Heart right ventricle (tissue), 16 donors: Measurements from ENCODE around the gene ARL15. TPM values are rescaled to one million over a fixed set of nuclear protein-coding genes. Genes with fewer than 3 reads are reported as not detected.

ENCODE experiments used
- ATAC-seq, 8 donors: fragments of 200-7000 bp; cut with Tn5 transposase; one replicate each; pipeline ENCODE4 v1.9.1; 2020; ENCODE audit warnings: mild to moderate bottlenecking in 8 of 8, moderate library complexity in 8 of 8, moderate number of reproducible peaks in 1 of 8
- DNase-seq, 2 donors: peaks; one replicate each; pipeline ENCODE4 v3.0.0-alpha.2; 2020
- H3K27ac ChIP-seq, 10 donors: fragments of 200-600 bp; sonication (generic) in 2 of 10; one replicate each; pipeline versions ENCODE4 v1.5.0 to v1.8.0; 2020 to 2022; ENCODE audit warnings: mild to moderate bottlenecking in 3 of 10
- H3K27me3 ChIP-seq, 7 donors: fragments of 200-600 bp; one replicate each; pipeline ENCODE4 v1.8.0; 2021 to 2022; ENCODE audit warnings: mild to moderate bottlenecking in 2 of 7
- H3K36me3 ChIP-seq, 9 donors: fragments of 200-600 bp; sonication (generic) in 1 of 9; one replicate each; pipeline versions ENCODE4 v1.5.0 to v1.8.0; 2020 to 2022; ENCODE audit warnings: mild to moderate bottlenecking in 2 of 9
- H3K4me1 ChIP-seq, 9 donors: fragments of 200-600 bp; sonication (generic) in 1 of 9; one replicate each; pipeline versions ENCODE4 v1.5.0 to v1.8.0; 2020 to 2022; ENCODE audit warnings: mild to moderate bottlenecking in 4 of 9
- H3K4me3 ChIP-seq, 10 donors: fragments of 200-600 bp; sonication (generic) in 2 of 10; one replicate each; pipeline versions ENCODE4 v1.5.0 to v1.8.0; 2020 to 2022; ENCODE audit warnings: mild to moderate bottlenecking in 7 of 10, moderate library complexity in 2 of 10
- H3K9me3 ChIP-seq, 11 donors: fragments of 200-600 bp in 10 of 11; sonication (generic) in 2 of 11; one replicate each; pipeline versions ENCODE4 v1.5.0 to v1.8.0; 2013 to 2022; ENCODE audit warnings: mild to moderate bottlenecking in 2 of 11, control low read depth in 1 of 11, moderate library complexity in 1 of 11
- whole genome bisulfite sequencing, 2 donors: extraction: QIAGEN DNeasy Blood & Tissue Kit; methylation state at CpG; one replicate each; pipeline ENCODE4 v1.1.7; 2013; ENCODE audit warnings: inconsistent platforms in 1 of 2; 5-methylcytosine and 5-hydroxymethylcytosine counted together
- intact Hi-C, 10 donors: fragments of 100-400 bp; cut with DNase I; formaldehyde crosslinking; loops; one replicate each; pipeline versions ENCODE4 v1.11.1 to v1.14.2; 2022
- polyA plus RNA-seq, 2 donors: library from polyadenylated mRNA; stranded (reverse); fragments of 200-250 nt; gene quantifications; one replicate each; pipeline ENCODE4 v1.2.3, GENCODE V29; 2013
- total RNA-seq, 10 donors: library from RNA; stranded (reverse); fragmentation: NEBNext Ultra II Directional in 3 of 10; extraction: Animal tissue kit (Norgen Biotek cat#: 25700) in 3 of 10; gene quantifications; one replicate each; pipeline versions ENCODE4 v1.2.1 to v1.2.4, GENCODE V29; 2021 to 2023
- TF ChIP-seq, protein P1 (sequence below), 9 donors: fragments of 200-600 bp; sonication (generic) in 2 of 9; IDR thresholded peaks; one replicate each; pipeline versions ENCODE4 v1.5.0 to v1.8.0; 2021 to 2022; ENCODE audit warnings: antibody characterized with exemption in 9 of 9, mild to moderate bottlenecking in 5 of 9, moderate library complexity in 1 of 9
- donor health status: Arrhythmogenic right ventricular cardiomyopathy.
- donor health status: ischemic (EF 13 %, LVEDD 7.1; RV severe dilation, severe dysfunction).
- donor health status: healthy with polysubstance abuse.
- donor health status: DM: no; HTN: yes; CAD: no.
- donor health status: DM: no; HTN: no; CAD: no.
- donor health status: ischemic (EF 25% LVEDD 6.9; RV normal size, moderate dysfunction).
- donor health status: ischemic (EF 25% LVEDD 5.7; RV mildly dilated, moderate dysfunction).
- donor health status: healthy.
- donor health status: DM: yes; HTN: yes; CAD: no.
- donor health status: Ischemic cardiomyopathy.
- donor health status: ischemic (EF 35%, LVEDD 5.7; RV mildly dilated, moderate dysfunction).
- donor health status: nonischemic (EF 11% LVEDD 7.7; RV severe dilation, severe dysfunction).
- donor health status: DM: yes; HTN: yes; CAD: no.
- donor health status: PGD.
- donor health status: ischemic (EF 29% LVEDD 5.4; RV normal size, mild dysfunction).
- donor health status: nonischemic (EF 23%, LVEDD 6.1; RV moderate dilation, normal function).

The ARL15 gene
- total and polyA plus RNA-seq, 12 donors, result 7.8 to 31.8 (median 26.9) TPM

DNA sequence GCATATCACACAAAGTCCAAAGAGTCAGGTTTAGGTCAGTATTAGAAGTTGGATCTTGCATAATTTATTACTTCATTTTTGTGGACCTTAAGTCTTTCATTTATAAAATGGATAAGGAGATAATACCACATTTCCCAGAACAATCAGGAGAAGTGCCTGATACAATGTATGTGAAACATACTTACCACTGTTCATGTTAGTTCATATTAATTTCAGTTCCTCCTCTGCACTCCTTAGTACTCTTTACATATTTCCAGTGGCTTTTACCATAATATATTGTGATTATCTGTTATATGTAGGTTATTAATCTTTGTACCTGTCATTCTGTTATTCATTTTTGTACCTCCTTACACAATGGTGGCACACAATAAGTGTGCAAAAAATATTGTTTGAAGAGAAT, 214.4 kb downstream of the ARL15 start:
- TF ChIP-seq, protein P1, sequence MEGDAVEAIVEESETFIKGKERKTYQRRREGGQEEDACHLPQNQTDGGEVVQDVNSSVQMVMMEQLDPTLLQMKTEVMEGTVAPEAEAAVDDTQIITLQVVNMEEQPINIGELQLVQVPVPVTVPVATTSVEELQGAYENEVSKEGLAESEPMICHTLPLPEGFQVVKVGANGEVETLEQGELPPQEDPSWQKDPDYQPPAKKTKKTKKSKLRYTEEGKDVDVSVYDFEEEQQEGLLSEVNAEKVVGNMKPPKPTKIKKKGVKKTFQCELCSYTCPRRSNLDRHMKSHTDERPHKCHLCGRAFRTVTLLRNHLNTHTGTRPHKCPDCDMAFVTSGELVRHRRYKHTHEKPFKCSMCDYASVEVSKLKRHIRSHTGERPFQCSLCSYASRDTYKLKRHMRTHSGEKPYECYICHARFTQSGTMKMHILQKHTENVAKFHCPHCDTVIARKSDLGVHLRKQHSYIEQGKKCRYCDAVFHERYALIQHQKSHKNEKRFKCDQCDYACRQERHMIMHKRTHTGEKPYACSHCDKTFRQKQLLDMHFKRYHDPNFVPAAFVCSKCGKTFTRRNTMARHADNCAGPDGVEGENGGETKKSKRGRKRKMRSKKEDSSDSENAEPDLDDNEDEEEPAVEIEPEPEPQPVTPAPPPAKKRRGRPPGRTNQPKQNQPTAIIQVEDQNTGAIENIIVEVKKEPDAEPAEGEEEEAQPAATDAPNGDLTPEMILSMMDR (IDR thresholded peaks at IDR 0.05), result no peak
- Histone ChIP-seq H3K4me3 (no peak overlapping the region), H3K4me1 (peaks cover 0 to 26% (median 6%) of the 10 kb centered on the region in 9 donors), H3K27ac (no peak overlapping the region), H3K27me3 (no peaks in the 10 kb centered on the region), H3K9me3 (no peaks in the 10 kb centered on the region), H3K36me3 (no peaks in the 10 kb centered on the region)
- no peak for ATAC-seq
- intact Hi-C loops, result no loop called here
- DNase-seq, result no peak

DNA sequence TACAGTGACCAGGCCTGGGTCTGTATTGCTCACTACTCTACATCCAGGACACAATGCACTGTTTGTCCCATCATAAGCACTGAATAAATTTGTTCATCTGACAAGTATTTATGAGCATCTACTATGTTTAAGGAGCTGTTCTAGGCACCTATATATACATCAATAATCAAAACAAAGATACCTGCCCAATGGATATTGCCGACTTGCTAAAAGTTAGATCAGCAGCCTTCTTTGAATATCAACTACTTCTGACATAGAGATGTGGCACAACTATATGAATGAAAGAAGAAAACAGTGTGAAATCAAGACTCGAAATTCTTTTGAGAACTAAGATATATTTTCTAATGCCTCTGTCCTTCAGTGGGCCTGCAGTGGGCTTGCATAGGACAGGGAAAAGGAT, 215.7 kb downstream of the ARL15 start:
- no peaks in the 10 kb centered on the region for H3K27me3 ChIP-seq
- DNase-seq (no peak), ATAC-seq (no peak)
- WGBS, 2 donors, result 94 to 96% methylated on average over 2 of the region's 2 CpGs
- H3K27ac ChIP-seq, result no peak overlapping the region
- no peaks in the 10 kb centered on the region for H3K36me3 ChIP-seq
- peaks cover 0 to 27% (median 7%) of the 10 kb centered on the region in 9 donors for H3K4me1 ChIP-seq
- H3K9me3 ChIP-seq, result no peaks in the 10 kb centered on the region
- no peak overlapping the region for H3K4me3 ChIP-seq
- TF ChIP-seq, protein P1 (IDR thresholded peaks at IDR 0.05), result no peak
- intact Hi-C loops, result no loop called here

DNA sequence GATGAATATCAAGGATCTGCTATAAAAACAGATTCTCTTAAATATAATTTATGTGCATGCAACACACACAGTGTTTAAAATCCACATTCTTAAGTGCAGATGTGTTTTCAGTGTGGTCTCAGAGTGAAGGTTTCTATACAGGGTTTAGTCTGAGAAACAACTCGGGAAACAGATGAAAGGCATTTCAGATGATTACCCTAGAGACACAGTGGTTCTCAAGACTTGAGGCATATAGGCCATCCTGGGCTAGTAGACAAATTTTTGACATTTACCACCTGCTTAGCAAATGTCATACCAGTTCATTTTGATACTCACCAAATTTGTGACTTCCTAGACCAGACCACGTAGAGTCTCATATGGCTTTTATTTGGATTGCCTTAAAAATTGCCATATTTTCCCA, 216.5 kb downstream of the ARL15 start:
- Histone ChIP-seq H3K9me3 (no peaks in the 10 kb centered on the region), H3K27me3 (no peaks in the 10 kb centered on the region), H3K4me1 (peaks cover 0 to 27% (median 7%) of the 10 kb centered on the region in 9 donors), H3K27ac (no peak overlapping the region), H3K36me3 (no peaks in the 10 kb centered on the region), H3K4me3 (no peak overlapping the region)
- ATAC-seq, result no peak
- WGBS, 2 donors, result 76 to 88% methylated on average over 2 of the region's 2 CpGs
- intact Hi-C loops, result no loop called here
- DNase-seq, result no peak
- TF ChIP-seq, protein P1 (IDR thresholded peaks at IDR 0.05), result no peak

DNA sequence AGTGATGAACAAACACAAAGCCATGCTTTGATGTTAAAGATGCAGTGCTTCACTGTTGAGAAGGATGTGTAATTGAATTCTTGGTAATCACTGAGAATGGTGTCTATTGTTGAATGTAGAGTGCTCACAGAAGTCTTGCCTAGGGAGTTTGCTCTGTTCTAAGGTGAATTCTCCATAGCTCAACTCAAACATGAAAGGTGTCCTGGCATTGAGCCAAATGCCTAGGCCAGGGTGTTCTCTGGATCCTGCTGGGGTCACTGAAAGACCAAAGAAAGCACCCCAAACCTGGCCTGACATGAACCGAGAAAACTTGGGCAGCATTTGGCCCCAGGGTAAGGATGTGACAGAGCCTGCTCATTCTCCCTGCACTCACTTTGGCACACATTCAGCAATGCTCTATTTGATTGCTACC, 217.3 kb downstream of the ARL15 start:
- intact Hi-C loops, result no loop called here
- ATAC-seq, result peak in 5 of 8 donors; percentile 30 to 52 (median 43)

More for the DNA sequence above, 217.3 kb downstream of the ARL15 start:
- H3K4me3 ChIP-seq, result no peak overlapping the region
- WGBS, 2 donors, result 58 to 61% methylated on average over 1 of the region's 1 CpG
- peak in 1 of 2 donors; percentile 8 for DNase-seq
- no peaks in the 10 kb centered on the region for H3K27me3 ChIP-seq
- H3K36me3 ChIP-seq, result no peaks in the 10 kb centered on the region
- peaks cover 0 to 27% (median 7%) of the 10 kb centered on the region in 9 donors for H3K4me1 ChIP-seq
- TF ChIP-seq, protein P1 (IDR thresholded peaks at IDR 0.05), result no peak
- H3K9me3 ChIP-seq, result no peaks in the 10 kb centered on the region
- no peak overlapping the region for H3K27ac ChIP-seq
